Transverse colon (tissue), 4 donors: ENCODE measurements around the gene PHYHIPL. TPM values are rescaled to one million over a fixed set of nuclear protein-coding genes. Genes with fewer than 3 reads are reported as not detected.
"Not testable (repeated sequence)": the region's sequence is repeated elsewhere in the genome, so short reads cannot be mapped to it uniquely, and the experiment has no call there.

Source experiments
- DNase-seq: peaks from one replicate; pipeline ENCODE4 v3.0.0-alpha.2; 2019
- H3K27ac ChIP-seq, 4 donors: fragments of 200-600 bp; sonication (generic); 2 replicates each; pipeline ENCODE4 v1.5.1; 2016 to 2018; ENCODE audit warnings: inconsistent platforms in 4 of 4
- H3K27me3 ChIP-seq: fragments of 200-600 bp; sonication (generic); 2 replicates; pipeline ENCODE4 v1.5.1; 2017; ENCODE audit warnings: inconsistent platforms
- H3K36me3 ChIP-seq, 4 donors: fragments of 200-600 bp; sonication (generic); 2 replicates each; pipeline ENCODE4 v1.5.1; 2017 to 2019; ENCODE audit warnings: inconsistent platforms in 4 of 4
- H3K4me1 ChIP-seq, 4 donors: fragments of 200-600 bp; sonication (generic); 2 replicates each; pipeline ENCODE4 v1.5.1; 2017 to 2020; ENCODE audit warnings: inconsistent platforms in 4 of 4
- H3K4me3 ChIP-seq, 4 donors: fragments of 200-600 bp; sonication (generic); 1 replicate in 1 of 4; 2 replicates in 3 of 4; pipeline versions ENCODE4 v1.5.1 to v1.6.1; 2017 to 2019; ENCODE audit warnings: inconsistent platforms in 4 of 4
- H3K9me3 ChIP-seq, 2 donors: fragments of 200-600 bp; sonication (generic); 2 replicates each; pipeline ENCODE4 v1.5.1; 2017 to 2019; ENCODE audit warnings: inconsistent platforms in 2 of 2
- CTCF ChIP-seq, 5 experiments: fragments of 200-600 bp in 3 of 5; fragments of 450-650 bp in 2 of 5; sonication (generic) in 3 of 5; IDR thresholded peaks; 1 replicate in 2 of 5; 2 replicates in 3 of 5; pipeline ENCODE4 v1.5.1; 2016 to 2017; ENCODE audit warnings: antibody characterized with exemption in 5 of 5, inconsistent platforms in 3 of 5, mild to moderate bottlenecking in 2 of 5, moderate library complexity in 1 of 5
- EP300 ChIP-seq: sonication (generic); formaldehyde crosslinking; IDR thresholded peaks from one replicate; pipeline ENCODE4 v1.6.1; 2017; ENCODE audit warnings: antibody characterized with exemption, low read depth
- POLR2A ChIP-seq: fragments of 450-650 bp; IDR thresholded peaks from one replicate; pipeline ENCODE4 v1.6.1; 2016; ENCODE audit warnings: antibody characterized with exemption, mild to moderate bottlenecking, moderate library complexity
- POLR2AphosphoS5 ChIP-seq, 3 donors: sonication (generic); formaldehyde crosslinking; IDR thresholded peaks; one replicate each; pipeline ENCODE4 v1.6.1; 2016; ENCODE audit warnings: antibody characterized with exemption in 3 of 3
- WGBS, 2 donors: methylation state at CpG; one replicate each; pipeline ENCODE4 v1.1.5; 2018; ENCODE audit warnings: low coverage in 1 of 2; 5-methylcytosine and 5-hydroxymethylcytosine counted together
- in situ Hi-C, 4 donors: fragments of 200-750 bp; cut with MboI; loops; one replicate each; pipeline versions ENCODE4 v1.15.0 to v1.15.1; 2017; ENCODE audit warnings: low sequenced_read_pairs in 3 of 4, low pct_ligation_motif_present in 1 of 4, low pct_unique_long_range_greater_than_20kb in 1 of 4
- intact Hi-C: fragments of 100-400 bp; cut with DNase I; formaldehyde crosslinking; loops from one replicate; pipeline ENCODE4 v1.15.1; 2023; ENCODE audit warnings: low total_unique reads
- total RNA-seq, 4 donors: library from RNA; depleted of rRNA; stranded (reverse); fragments of >200 nt; gene quantifications; one replicate each; pipeline ENCODE4 v1.1.0, GENCODE V29; 2016

The PHYHIPL gene
- total RNA-seq, 4 donors from 2014 or later = 0.27 to 0.48 TPM; not detected in 2

- Histone ChIP-seq H3K27ac (no peak overlapping the region), H3K36me3 (no peaks in the 10 kb centered on the region), H3K9me3 (no peaks in the 10 kb centered on the region), H3K27me3 (no peaks in the 10 kb centered on the region), H3K4me3 (no peak overlapping the region), H3K4me1 (no peaks in the 10 kb centered on the region)
- intact Hi-C loops = loop anchor here (10.0 kb wide), 1 partner anchor 347 kb away; no protein-coding TSS in a partner anchor
- no peak for TF ChIP-seq CTCF (IDR thresholded peaks at IDR 0.05)
- no peak for TF ChIP-seq EP300
- no peak for TF ChIP-seq POLR2AphosphoS5 (IDR thresholded peaks at IDR 0.05)
- TF ChIP-seq POLR2A = no peak
- no peak for DNase-seq
- in situ Hi-C loops = loop anchor here (25.0 kb wide), 4 partner anchors 350 to 800 kb away; no protein-coding TSS in a partner anchor
Observed at GRCh38 chr10:59237775-59238174, 61.3 kb downstream of the PHYHIPL start.

GRCh38 chr10:59239108-59239507 is 62.7 kb downstream of the PHYHIPL start:
- not testable (repeated sequence) for H3K4me1 ChIP-seq, H3K4me3 ChIP-seq, H3K27me3 ChIP-seq, H3K27ac ChIP-seq, H3K36me3 ChIP-seq, DNase-seq, H3K9me3 ChIP-seq
- WGBS, 2 donors = 38 to 86% methylated on average over 2 of the region's 2 CpGs
- in situ Hi-C loops (loop anchor here (25.0 kb wide), 4 partner anchors 348 to 798 kb away; no protein-coding TSS in a partner anchor), intact Hi-C loops (loop anchor here (10.0 kb wide), 1 partner anchor 346 kb away; no protein-coding TSS in a partner anchor)

- 18 to 27% methylated on average over 2 of the region's 2 CpGs for WGBS, 2 donors
- no peak overlapping the region for H3K27ac ChIP-seq
- DNase-seq = no peak
- in situ Hi-C loops = loop anchor here (10.0 to 25.0 kb wide), 8 partner anchors 347 to 797 kb away; no protein-coding TSS in a partner anchor
- intact Hi-C loops = loop anchor here (10.0 kb wide), 1 partner anchor 384 kb away; no protein-coding TSS in a partner anchor
- TF ChIP-seq POLR2AphosphoS5 (IDR thresholded peaks at IDR 0.05) (peak in 2 of 3 donors; percentile 77 to 82), POLR2A (no peak), EP300 (no peak), CTCF (IDR thresholded peaks at IDR 0.05) (peak; percentile 63 to 83 (median 67))
- no peaks in the 10 kb centered on the region for H3K27me3 ChIP-seq
- no peak overlapping the region for H3K4me3 ChIP-seq
- no peaks in the 10 kb centered on the region for H3K4me1 ChIP-seq
- H3K36me3 ChIP-seq = no peaks in the 10 kb centered on the region
- H3K9me3 ChIP-seq = no peaks in the 10 kb centered on the region
Observed at GRCh38 chr10:59240582-59241183, 64.2 kb downstream of the PHYHIPL start.

- Histone ChIP-seq H3K27ac (no peak overlapping the region), H3K9me3 (no peaks in the 10 kb centered on the region), H3K36me3 (no peaks in the 10 kb centered on the region), H3K4me1 (no peaks in the 10 kb centered on the region), H3K4me3 (no peak overlapping the region), H3K27me3 (no peaks in the 10 kb centered on the region)
- intact Hi-C loops (loop anchor here (10.0 kb wide), 1 partner anchor 383 kb away; no protein-coding TSS in a partner anchor), in situ Hi-C loops (loop anchor here (10.0 to 25.0 kb wide), 8 partner anchors 345 to 795 kb away; no protein-coding TSS in a partner anchor)
- 92% methylated on average over 1 of the region's 1 CpG; no CpG with 5 or more reads in 1 of the 2 donors for WGBS, 2 donors
- no peak for DNase-seq
- no peak for TF ChIP-seq POLR2AphosphoS5 (IDR thresholded peaks at IDR 0.05)
- TF ChIP-seq CTCF (IDR thresholded peaks at IDR 0.05) = no peak
- no peak for TF ChIP-seq POLR2A
- no peak for TF ChIP-seq EP300
Observed at GRCh38 chr10:59242057-59242456, 65.6 kb downstream of the PHYHIPL start.
